Femur (tissue), 1 donor: ENCODE data around the gene SMIM1.

Experiments
- DNase-seq: peaks from one replicate; pipeline ENCODE4 v3.0.0-alpha.2; 2017

The SMIM1 gene, protein sequence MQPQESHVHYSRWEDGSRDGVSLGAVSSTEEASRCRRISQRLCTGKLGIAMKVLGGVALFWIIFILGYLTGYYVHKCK

DNA sequence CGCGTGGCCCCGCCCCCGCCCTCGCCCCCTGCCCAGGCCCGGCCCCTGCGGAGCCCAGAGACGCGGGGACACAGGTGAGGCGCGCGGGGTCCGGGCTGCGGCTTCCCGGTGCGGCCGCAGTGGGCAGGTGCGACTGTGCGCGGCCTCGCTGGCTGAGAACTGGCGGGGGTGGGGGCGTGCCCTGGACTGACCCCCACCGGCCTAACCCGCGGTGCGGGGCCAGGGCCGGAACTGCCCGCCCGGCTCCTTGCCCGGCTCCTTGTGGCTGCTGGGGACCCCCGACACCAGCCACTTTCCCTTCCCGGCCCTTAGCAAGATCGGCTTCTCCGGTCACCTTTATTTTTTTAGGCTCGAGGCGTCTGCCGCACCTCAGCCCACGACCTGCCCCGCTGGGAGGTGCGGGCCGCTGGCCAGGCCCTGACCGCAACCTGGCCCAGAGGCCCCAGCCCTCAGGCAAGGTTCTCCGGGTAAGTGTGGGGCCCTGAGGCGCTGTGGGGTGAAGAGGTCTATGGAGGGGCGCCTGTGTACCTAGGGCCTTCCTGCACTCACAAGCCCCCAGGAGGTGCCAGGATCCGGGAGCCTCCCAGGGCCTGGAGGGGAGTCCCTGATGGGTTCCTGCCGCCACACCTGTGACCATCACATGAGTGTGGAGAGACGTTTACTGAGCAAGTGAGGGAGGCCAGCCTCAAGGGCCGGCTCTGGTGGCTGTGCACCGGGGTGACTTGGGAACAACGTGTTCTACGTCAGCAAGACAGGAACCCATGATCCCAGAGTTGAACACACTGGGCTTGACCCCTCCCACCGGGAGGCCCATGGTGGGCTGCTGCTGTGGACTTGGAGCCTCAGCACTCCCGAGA, at the start of gene SMIM1:
Gene SMIM1, plus strand, starts transcription at position 35 of the 857 bp plus-strand sequence. CDS start 2,625 bp downstream, outside the sequence.
- no peak for DNase-seq

DNA sequence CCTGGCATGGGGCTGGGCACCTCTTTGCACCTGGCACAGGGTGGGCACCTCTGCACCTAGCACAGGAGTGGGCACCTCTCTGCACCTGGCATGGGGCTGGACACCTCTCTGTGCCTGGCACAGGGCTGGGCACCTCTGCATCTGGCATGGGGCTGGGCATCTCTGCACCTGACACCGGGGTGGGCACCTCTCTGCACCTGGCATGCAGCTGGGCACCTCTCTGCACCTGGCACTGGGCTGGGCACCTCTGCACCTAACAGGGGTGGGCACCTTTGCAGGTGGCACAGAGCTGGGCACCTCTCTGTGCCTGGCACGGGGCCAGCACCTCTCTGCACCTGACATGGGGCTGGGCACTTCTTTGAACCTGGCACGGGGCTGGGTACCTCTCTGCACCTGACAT, 49.7 kb upstream of the SMIM1 start:
- no peak for DNase-seq

DNA sequence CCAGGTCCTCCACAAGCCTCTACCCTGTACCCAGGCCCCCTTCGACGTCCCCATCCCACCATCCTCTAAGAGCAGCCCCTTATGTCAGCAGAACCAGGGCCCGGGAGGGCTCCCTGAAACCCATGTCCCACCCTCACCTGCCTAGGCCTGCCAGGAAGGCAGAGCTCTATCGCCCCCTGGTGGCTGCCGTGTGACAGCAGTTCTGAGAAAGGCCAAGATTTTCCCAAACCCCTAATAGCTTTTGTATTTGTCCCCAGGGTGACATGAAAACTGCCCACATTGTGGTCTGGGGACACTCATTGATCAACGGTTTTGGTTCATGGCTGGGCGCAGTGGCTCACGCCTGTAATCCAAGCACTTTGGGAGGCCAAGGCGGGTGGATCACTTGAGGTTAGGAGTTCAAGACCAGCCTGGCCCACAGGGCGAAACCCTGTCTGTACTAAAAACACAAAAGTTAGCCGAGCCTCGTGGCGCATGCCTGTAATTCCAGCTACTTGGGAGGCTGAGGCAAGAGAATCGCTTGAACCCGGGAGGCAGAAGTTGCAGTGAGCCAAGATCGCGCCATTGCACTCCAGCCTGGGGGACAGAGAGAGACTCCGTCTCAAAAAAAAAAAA, 48.0 kb upstream of the SMIM1 start:
- DNase-seq: peak; percentile 76

DNA sequence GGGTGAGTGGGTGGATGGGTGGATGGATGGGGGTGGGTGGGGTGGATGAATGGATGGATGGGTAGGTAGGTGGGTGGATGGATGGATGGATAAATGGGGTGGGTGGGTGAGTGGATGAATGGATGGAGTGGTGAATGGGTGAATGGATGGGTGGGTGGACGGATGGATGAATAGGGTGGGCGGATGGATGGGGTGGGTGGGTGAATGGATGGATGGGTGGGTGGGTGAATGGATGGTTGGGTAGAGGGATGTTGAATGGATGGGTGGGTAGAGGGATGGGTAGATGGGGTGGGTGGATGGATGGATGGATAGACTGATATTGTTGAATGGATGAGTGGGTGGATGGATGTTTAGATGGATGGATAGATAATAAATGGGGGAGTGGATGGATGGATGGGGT, 47.2 kb upstream of the SMIM1 start:
- DNase-seq: no peak

- DNase-seq: no peak
Measured at GRCh38 chr1:3727042-3727824, 45.3 kb upstream of the SMIM1 start.

DNA sequence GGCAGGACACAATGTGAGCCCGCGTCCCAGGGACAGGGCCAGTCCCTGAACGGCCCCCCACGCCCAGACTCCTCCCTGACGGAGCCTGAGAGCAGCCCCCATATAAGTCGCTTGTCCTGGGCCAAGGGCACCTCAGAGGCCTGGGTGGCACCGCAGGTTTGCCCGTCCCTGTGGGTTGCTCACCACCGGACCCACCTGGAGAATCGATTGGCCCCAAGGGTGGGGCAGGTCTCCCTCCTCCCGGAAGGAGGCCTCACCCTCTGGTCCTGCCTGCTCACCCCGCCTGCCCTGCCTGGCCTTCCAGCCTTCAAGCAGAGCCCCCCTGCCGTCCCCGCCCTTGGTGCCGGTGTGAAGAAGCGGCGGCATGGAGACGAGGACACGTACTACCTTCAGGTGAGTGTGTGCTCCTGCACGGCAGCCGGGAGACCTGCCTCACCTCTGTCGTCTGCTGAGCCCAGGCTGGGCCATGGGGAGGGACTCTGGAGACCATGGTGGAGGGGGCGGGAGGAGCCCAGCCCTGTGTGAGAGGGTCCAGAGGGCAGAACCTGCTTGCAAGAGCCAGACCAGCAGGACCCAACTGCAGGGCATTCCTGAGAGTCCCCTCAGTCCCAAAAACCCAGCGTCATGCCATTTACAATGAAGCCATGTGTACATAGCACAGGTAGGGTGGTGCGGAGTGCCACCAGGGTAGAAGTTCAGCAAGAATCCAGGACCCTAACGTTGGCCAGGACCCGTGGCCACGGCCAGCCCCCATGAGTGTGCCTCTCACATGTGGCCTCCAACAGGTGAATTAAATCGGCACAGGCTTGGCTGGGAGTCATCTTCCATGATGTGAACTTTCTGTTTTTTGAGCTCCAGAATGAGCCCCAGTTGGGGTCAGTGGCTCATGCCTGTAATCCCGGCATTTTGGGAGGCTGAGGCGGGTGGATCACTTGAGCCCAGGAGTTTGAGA, 44.4 kb upstream of the SMIM1 start:
- no peak for DNase-seq

DNA sequence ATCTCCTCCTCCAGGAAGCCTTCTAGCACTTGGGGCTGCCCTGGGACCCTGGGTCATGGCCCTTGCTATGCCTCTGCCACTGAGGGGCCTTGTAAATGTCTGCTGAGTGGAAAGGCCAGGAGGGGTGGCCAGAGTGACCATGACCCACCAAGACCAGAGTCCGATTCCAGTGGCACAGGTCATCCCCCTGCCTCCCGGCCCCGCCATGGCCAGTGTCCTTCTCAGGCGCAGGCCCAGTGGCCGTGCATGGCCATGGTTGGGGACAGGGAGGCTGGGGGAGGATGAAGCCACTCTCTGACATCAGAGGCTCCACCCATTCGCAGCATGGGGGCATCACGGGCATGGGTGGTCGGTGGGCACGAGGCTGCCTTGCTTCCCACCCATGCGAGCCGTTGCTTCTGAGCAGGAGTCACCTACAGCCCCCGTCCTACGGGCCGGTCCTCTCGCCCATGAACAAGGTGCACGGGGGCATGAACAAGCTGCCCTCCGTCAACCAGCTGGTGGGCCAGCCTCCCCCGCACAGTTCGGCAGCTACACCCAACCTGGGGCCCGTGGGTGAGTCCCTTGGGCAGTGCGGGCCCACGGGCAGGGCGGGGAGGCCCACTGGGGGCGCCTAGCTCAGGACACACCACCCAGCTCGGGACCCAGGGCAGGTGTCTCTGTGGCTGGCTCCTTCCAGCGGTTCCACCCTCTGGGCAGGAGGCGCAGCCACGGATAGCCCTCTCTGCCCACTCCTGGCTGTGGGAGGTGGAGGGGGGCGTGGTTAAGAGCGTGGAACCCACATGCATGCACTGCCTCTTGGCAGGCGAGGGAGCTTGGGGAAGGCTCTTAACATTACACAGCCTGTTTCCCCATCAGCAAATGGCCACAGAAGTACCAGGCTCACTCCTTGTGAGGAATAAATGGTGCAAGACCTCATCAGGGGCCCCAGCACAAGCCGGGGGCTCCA, 42.7 kb upstream of the SMIM1 start:
- no peak for DNase-seq

- no peak for DNase-seq
Measured at GRCh38 chr1:3730543-3731247, 41.9 kb upstream of the SMIM1 start.

- DNase-seq: no peak
Measured at GRCh38 chr1:3731583-3732433, 40.7 kb upstream of the SMIM1 start.

GRCh38 chr1:3732434-3733093, 40.0 kb upstream of the SMIM1 start:
- no peak for DNase-seq

DNA sequence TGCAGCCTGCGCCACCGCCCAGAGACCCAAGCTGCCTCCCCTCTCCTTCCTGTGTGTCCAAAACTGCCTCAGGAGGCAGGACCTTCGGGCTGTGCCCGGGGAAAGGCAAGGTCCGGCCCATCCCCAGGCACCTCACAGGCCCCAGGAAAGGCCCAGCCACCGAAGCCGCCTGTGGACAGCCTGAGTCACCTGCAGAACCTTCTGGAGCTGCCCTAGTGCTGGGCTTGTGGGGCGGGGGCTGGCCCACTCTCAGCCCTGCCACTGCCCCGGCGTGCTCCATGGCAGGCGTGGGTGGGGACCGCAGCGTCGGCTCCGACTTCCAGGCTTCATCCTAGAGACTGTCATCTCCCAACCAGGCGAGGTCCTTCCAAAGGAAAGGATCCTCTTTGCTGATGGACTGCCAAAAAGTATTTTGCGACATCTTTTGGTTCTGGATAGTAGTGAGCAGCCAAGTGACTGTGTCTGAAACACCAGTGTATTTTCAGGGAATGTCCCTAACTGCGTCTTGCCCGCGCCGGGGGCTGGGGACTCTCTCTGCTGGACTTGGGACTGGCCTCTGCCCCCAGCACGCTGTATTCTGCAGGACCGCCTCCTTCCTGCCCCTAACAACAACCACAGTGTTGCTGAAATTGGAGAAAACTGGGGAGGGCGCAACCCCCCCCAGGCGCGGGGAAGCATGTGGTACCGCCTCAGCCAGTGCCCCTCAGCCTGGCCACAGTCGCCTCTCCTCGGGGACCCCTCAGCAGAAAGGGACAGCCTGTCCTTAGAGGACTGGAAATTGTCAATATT, 39.3 kb upstream of the SMIM1 start:
- no peak for DNase-seq

GRCh38 chr1:3733883-3734589, 38.5 kb upstream of the SMIM1 start:
- no peak for DNase-seq

GRCh38 chr1:3734602-3735001, 37.9 kb upstream of the SMIM1 start:
- DNase-seq: no peak

- peak; percentile 67 for DNase-seq
Measured at GRCh38 chr1:3735027-3735681, 37.4 kb upstream of the SMIM1 start.

GRCh38 chr1:3735688-3736087, 36.9 kb upstream of the SMIM1 start:
- DNase-seq: no peak

GRCh38 chr1:3736131-3736561, 36.4 kb upstream of the SMIM1 start:
- no peak for DNase-seq

GRCh38 chr1:3736708-3737107, 35.8 kb upstream of the SMIM1 start:
- DNase-seq: no peak
